Activated CD8-positive, alpha-beta memory T cell treated with anti-CD3 and anti-CD28 coated beads for 48 hours (primary cell): Measurements from ENCODE around the gene ZDHHC1.
"Not testable (repeated sequence)": the region's sequence is repeated elsewhere in the genome, so short reads cannot be mapped to it uniquely, and the experiment has no call there.

Experiments used
- DNase-seq, 3 experiments: peaks; one replicate each; pipeline ENCODE4 v3.0.0-alpha.2; 2020; ENCODE audit warnings: low read depth in 2 of 3, low spot score in 2 of 3

ZDHHC1 gene

GRCh38 chr16:67431775-67432505 lies 15.7 kb upstream of the ZDHHC1 start:
- DNase-seq = no peak

- DNase-seq = peak in 1 of 3 experiments; percentile 14
Observed at GRCh38 chr16:67430977-67431774, 14.9 kb upstream of the ZDHHC1 start, which contains the start of gene HSD11B2. Gene HSD11B2 (plus strand): TSS chr16:67431121. CDS start chr16:67431249, 128 bp downstream.

- no peak for DNase-seq
Observed at GRCh38 chr16:67430504-67430976, 14.3 kb upstream of the ZDHHC1 start.

GRCh38 chr16:67429799-67430503 lies 13.7 kb upstream of the ZDHHC1 start:
- DNase-seq = no peak

GRCh38 chr16:67429053-67429798 lies 12.9 kb upstream of the ZDHHC1 start:
- no peak for DNase-seq

- DNase-seq = peak in 1 of 3 experiments; percentile 23
Observed at GRCh38 chr16:67428146-67428731, 12.0 kb upstream of the ZDHHC1 start.

- no peak for DNase-seq
Observed at GRCh38 chr16:67426950-67427349, 10.7 kb upstream of the ZDHHC1 start.

- DNase-seq = no peak
Observed at GRCh38 chr16:67426022-67426421, 9.7 kb upstream of the ZDHHC1 start.

GRCh38 chr16:67425580-67425979 lies 9.3 kb upstream of the ZDHHC1 start:
- DNase-seq = no peak

- no peak for DNase-seq
Observed at GRCh38 chr16:67425061-67425460, 8.8 kb upstream of the ZDHHC1 start.

GRCh38 chr16:67424261-67424615 lies 8.0 kb upstream of the ZDHHC1 start:
- DNase-seq = no peak

GRCh38 chr16:67423611-67424260 lies 7.5 kb upstream of the ZDHHC1 start:
- no peak for DNase-seq

- DNase-seq = no peak
Observed at GRCh38 chr16:67423015-67423414, 6.7 kb upstream of the ZDHHC1 start.

- DNase-seq = no peak
Observed at GRCh38 chr16:67421030-67421429, 4.8 kb upstream of the ZDHHC1 start.

- no peak for DNase-seq
Observed at GRCh38 chr16:67419931-67420330, 3.7 kb upstream of the ZDHHC1 start.

GRCh38 chr16:67419502-67419901 lies 3.2 kb upstream of the ZDHHC1 start:
- no peak for DNase-seq

GRCh38 chr16:67417333-67418061 lies 1.2 kb upstream of the ZDHHC1 start:
- DNase-seq = no peak

GRCh38 chr16:67415421-67415820 lies 856 bp downstream of the ZDHHC1 start:
- not testable (repeated sequence) for DNase-seq
